Ovary (tissue), 9 donors: ENCODE data around the gene NRL. TPM values are rescaled to one million over a fixed set of nuclear protein-coding genes. Genes with fewer than 3 reads are reported as not detected.
A peak's percentile ranks its signal among the peaks of the same experiment; 100 is the strongest.
"Not testable (repeated sequence)": the region's sequence is repeated elsewhere in the genome, so short reads cannot be mapped to it uniquely, and the experiment has no call there.

Experiments
- DNase-seq, 5 donors: peaks; one replicate each; pipeline ENCODE4 v3.0.0-alpha.2; 2019 to 2020
- H3K27ac ChIP-seq, 2 donors: fragments of 200-600 bp; one replicate each; pipeline versions ENCODE4 v1.5.1 to v1.8.0; 2019 to 2022
- H3K27me3 ChIP-seq: fragments of 200-600 bp; one replicate; pipeline ENCODE4 v1.8.0; 2022
- H3K36me3 ChIP-seq: fragments of 200-600 bp; sonication (generic); one replicate; pipeline ENCODE4 v1.5.1; 2019
- H3K4me1 ChIP-seq: one replicate; pipeline ENCODE4 v1.8.1; 2013; ENCODE audit warnings: mild to moderate bottlenecking, moderate library complexity; ENCODE audit not compliant: insufficient read depth
- H3K4me3 ChIP-seq: fragments of 200-600 bp; sonication (generic); one replicate; pipeline ENCODE4 v1.5.1; 2017
- H3K9me3 ChIP-seq, 2 donors: fragments of 200-600 bp in 1 of 2; sonication (generic) in 1 of 2; one replicate each; pipeline versions ENCODE4 v1.5.1 to v1.8.1; 2013 to 2019; ENCODE audit warnings: mild to moderate bottlenecking in 1 of 2, moderate library complexity in 1 of 2
- EP300 ChIP-seq: sonication (generic); formaldehyde crosslinking; IDR thresholded peaks from one replicate; pipeline ENCODE4 v1.6.1; 2017; ENCODE audit warnings: antibody characterized with exemption
- POLR2A ChIP-seq: fragments of 450-650 bp; IDR thresholded peaks from one replicate; pipeline ENCODE4 v1.6.1; 2017; ENCODE audit warnings: antibody characterized with exemption, mild to moderate bottlenecking, moderate library complexity
- WGBS, 3 donors: extraction: QIAGEN DNeasy Blood & Tissue Kit in 1 of 3; methylation state at CpG; one replicate each; pipeline versions ENCODE4 v1.1.5 to v1.1.7; 2013 to 2017; 5-methylcytosine and 5-hydroxymethylcytosine counted together
- intact Hi-C, 4 donors: fragments of 100-400 bp; cut with DNase I; formaldehyde crosslinking; loops; one replicate each; pipeline versions ENCODE4 v1.11.0 to v1.15.1; 2022 to 2023
- polyA plus RNA-seq, 2 donors: library from polyadenylated mRNA; stranded (reverse); fragments of 200-250 nt in 1 of 2; fragments of 350-450 nt in 1 of 2; fragmentation: Illumina TruSeq in 1 of 2; extraction: RNeasy Lipid Tissue Mini Kit (QIAGEN cat#74804) in 1 of 2; gene quantifications; one replicate each; pipeline ENCODE4 v1.2.3, GENCODE V29; 2013 to 2014
- total RNA-seq, 7 donors: library from RNA; depleted of rRNA in 2 of 7; stranded (reverse); fragments of >200 nt in 2 of 7; fragmentation: NEBNext Ultra II Directional in 3 of 7; extraction: Animal tissue kit (Norgen Biotek cat#: 25700) in 3 of 7; gene quantifications; one replicate each; pipeline versions ENCODE4 v1.1.0 to v1.2.4, GENCODE V29; 2016 to 2023
- TF ChIP-seq, protein P1 (sequence below), 3 donors: fragments of 450-650 bp in 2 of 3; fragments of 200-600 bp in 1 of 3; IDR thresholded peaks; one replicate each; pipeline versions ENCODE4 v1.5.1 to v1.8.0; 2016 to 2022; ENCODE audit warnings: antibody characterized with exemption in 3 of 3, mild to moderate bottlenecking in 1 of 3
- donor health status: DM: no; HTN: no; CAD: no; lungs with moderate emphysema.
- donor health status: DM: no; HTN: no; CAD: no.
- donor health status: Bipolar disorder and iron deficiency.
- donor health status: DM: yes; HTN: yes; CAD: no.
- donor health status: DM: no; HTN: no; CAD: no.
- donor health status: DM: yes; HTN: yes; CAD: no.

The NRL gene
- total and polyA plus RNA-seq, 9 donors: 0.78 to 4.1 (median 2.8) TPM

DNA sequence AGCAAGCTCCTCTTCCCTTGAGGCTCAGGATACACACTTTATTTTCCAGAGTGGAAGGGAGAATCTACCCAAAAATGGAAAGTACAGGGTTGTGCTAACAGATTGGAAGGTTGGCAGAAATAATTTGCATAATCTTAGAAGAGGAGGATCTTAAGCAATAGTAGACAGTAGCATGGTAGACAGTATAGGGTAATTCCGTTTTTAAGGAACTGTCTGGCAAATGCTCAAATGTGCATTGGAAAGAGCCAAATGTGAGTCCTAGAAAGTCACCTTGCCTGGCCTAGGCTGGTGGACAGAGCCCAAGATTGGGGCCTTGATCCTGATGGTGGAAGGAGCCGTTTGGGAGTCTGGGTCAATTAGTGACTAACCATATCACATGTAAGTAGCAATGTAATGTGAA lies 76.1 kb downstream of the NRL start:
- Histone ChIP-seq H3K36me3 (no peaks in the 10 kb centered on the region), H3K9me3 (no peaks in the 10 kb centered on the region), H3K27ac (no peak overlapping the region), H3K4me3 (no peak overlapping the region), H3K4me1 (no peaks in the 10 kb centered on the region), H3K27me3 (no peaks in the 10 kb centered on the region)
- intact Hi-C loops: no loop called here
- DNase-seq: no peak
- WGBS, 3 donors: 88 to 93% (median 89%) methylated on average over 2 of the region's 2 CpGs
- TF ChIP-seq EP300: no peak
- TF ChIP-seq, protein P1, sequence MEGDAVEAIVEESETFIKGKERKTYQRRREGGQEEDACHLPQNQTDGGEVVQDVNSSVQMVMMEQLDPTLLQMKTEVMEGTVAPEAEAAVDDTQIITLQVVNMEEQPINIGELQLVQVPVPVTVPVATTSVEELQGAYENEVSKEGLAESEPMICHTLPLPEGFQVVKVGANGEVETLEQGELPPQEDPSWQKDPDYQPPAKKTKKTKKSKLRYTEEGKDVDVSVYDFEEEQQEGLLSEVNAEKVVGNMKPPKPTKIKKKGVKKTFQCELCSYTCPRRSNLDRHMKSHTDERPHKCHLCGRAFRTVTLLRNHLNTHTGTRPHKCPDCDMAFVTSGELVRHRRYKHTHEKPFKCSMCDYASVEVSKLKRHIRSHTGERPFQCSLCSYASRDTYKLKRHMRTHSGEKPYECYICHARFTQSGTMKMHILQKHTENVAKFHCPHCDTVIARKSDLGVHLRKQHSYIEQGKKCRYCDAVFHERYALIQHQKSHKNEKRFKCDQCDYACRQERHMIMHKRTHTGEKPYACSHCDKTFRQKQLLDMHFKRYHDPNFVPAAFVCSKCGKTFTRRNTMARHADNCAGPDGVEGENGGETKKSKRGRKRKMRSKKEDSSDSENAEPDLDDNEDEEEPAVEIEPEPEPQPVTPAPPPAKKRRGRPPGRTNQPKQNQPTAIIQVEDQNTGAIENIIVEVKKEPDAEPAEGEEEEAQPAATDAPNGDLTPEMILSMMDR (IDR thresholded peaks at IDR 0.05): no peak
- TF ChIP-seq POLR2A: no peak

DNA sequence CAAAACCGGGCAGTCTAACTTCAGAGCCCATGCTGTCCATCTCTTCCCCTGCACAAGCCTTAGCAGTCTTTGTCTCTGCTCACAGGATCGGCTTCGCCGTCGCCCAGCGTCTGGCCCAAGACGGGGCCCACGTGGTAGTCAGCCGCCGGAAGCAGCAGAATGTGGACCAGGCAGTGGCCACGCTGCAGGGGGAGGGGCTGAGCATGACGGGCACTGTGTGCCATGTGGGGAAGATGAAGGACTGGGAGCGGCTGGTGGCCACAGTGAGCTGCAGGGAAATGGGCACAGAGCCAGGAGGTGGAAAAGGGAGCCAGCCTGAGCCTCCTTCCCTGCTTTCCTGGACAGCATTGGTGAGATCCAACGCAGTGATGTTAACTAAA lies 77.1 kb downstream of the NRL start:
- no peak for TF ChIP-seq POLR2A
- TF ChIP-seq, protein P1 (IDR thresholded peaks at IDR 0.05): no peak
- TF ChIP-seq EP300: no peak
- H3K27ac ChIP-seq: no peak overlapping the region
- DNase-seq: peak in 1 of 5 donors; percentile 24
- WGBS, 3 donors: 77 to 79% (median 77%) methylated on average over 14 of the region's 14 CpGs
- H3K4me1 ChIP-seq: no peaks in the 10 kb centered on the region
- no peak overlapping the region for H3K4me3 ChIP-seq
- H3K27me3 ChIP-seq: no peaks in the 10 kb centered on the region
- no peaks in the 10 kb centered on the region for H3K9me3 ChIP-seq
- intact Hi-C loops: no loop called here
- H3K36me3 ChIP-seq: no peaks in the 10 kb centered on the region

DNA sequence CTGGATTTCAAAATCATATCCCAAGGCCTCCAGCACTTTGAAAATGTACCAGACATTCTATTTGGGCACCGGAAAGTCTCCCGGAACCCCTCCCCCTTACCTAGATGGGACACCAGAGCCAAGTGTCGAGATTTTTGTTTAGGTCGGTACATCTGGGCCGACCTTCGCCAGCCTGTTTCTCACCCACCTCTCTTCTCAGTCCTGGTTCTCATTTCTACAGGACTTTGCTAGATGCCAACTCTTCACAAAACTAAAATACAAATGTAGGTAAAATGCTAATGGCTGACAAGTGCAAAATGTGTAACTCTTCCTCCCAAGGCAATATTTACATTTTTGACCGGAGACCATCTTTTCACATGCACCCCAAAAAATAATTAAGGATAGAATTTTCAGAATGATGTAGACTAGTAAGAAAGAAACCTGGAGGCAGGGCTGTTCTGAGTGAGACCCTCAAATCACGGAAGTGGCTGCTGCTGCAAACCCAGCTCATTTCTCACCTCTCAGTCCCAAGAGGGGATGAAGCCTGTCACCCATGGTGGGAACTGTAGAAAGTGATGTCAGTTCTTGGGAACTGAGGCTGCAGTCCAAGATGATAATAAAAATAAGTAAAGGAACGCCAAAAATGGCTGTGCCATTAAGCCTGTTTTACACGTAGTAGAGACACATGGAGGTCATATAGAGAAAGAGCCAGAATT lies 77.6 kb downstream of the NRL start:
- H3K4me1 ChIP-seq, intact Hi-C loops, DNase-seq, H3K27me3 ChIP-seq, H3K9me3 ChIP-seq, H3K36me3 ChIP-seq: not testable (repeated sequence)
- 45 to 49% (median 47%) methylated on average over 10 of the region's 10 CpGs for WGBS, 3 donors
- peak overlapping the region; percentile 56 for H3K4me3 ChIP-seq
- peak overlapping the region; percentile 57 to 85 for H3K27ac ChIP-seq

DNA sequence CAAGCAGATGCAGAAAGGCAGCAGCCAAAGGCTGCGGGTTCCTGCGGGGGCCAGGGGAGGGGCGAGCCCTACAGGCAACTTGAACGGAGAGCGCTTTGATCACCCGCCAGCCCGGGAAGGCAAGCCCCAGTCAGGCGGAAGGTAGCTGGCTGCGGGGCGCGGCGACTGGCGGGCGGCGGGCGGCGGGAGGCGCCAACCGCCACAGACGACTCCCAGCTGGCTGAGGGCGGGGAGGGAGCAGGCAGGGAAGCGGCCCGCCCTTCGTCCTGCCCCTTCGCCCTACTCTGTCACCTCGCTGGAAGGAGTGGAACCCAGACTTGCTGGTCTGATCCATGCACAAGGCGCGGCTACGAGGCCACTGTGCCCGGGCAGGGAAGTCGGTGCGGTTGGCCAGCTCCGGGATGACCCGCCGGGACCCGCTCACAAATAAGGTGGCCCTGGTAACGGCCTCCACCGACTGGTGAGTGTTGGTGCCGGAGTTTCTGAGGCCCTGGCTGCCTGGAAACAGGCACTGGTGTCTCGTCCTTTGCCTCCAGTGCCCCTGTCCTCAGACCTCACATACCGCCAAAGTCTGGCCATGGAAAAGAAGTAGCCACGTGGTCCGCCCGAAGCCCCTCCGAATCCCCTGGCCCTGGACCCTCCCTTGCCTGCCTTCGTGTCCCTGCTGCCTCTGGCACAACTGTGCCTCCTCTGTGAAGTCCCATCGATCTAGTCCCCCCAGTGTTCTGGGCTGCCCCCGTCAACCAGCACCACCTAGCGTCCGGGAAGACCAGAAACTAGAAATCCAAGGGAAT lies 78.4 kb downstream of the NRL start:
- no peaks in the 10 kb centered on the region for H3K36me3 ChIP-seq
- no peaks in the 10 kb centered on the region for H3K9me3 ChIP-seq
- 0 to 1% (median 1%) methylated on average over 33 to 50 of the region's 50 CpGs for WGBS, 3 donors
- no peaks in the 10 kb centered on the region for H3K4me1 ChIP-seq
- TF ChIP-seq POLR2A (peak; percentile 39), EP300 (no peak)
- TF ChIP-seq, protein P1 (IDR thresholded peaks at IDR 0.05): peak; percentile 62 to 69 (median 64)
- H3K27me3 ChIP-seq: no peaks in the 10 kb centered on the region
- peak overlapping the region; percentile 57 to 85 for H3K27ac ChIP-seq
- intact Hi-C loops: no loop called here
- peak; percentile 77 to 86 (median 80) for DNase-seq
- peak overlapping the region; percentile 56 for H3K4me3 ChIP-seq

DNA sequence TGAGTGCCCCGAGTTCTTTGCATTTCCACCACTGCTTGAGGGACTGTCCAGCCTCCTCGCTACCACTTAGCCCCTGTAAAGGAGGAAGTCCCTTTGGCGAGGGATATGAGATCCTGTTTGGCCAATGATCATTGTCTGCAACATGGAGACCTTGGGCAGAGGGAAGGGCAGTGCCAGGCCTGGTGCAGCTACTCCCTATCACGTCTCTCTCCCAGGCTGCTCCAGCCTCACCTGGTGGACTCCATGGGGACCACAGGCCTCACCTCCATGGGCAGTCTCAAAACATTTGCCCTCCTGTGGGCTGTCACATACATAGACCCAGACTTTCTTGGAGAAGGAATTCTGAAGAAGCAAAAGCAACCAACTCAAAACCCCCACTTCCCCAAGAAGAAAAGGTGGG lies 79.0 kb downstream of the NRL start:
- peak overlapping the region in 1 of 2 donors; percentile 85 for H3K27ac ChIP-seq
- DNase-seq, H3K9me3 ChIP-seq, H3K27me3 ChIP-seq, H3K36me3 ChIP-seq, intact Hi-C loops, H3K4me1 ChIP-seq: not testable (repeated sequence)
- H3K4me3 ChIP-seq: peak overlapping the region; percentile 56
- 63 to 73% (median 71%) methylated on average over 3 to 4 of the region's 4 CpGs for WGBS, 3 donors
